Aorta (tissue), 5 donors: Measurements from ENCODE around the gene GALNT2. TPM values are rescaled to one million over a fixed set of nuclear protein-coding genes. Genes with fewer than 3 reads are reported as not detected.

Experiments used
- ATAC-seq: fragments of 200-7000 bp; cut with Tn5 transposase; one replicate; pipeline ENCODE4 v1.9.1; 2022; ENCODE audit warnings: moderate library complexity; ENCODE audit not compliant: low FRiP score
- DNase-seq, 2 donors: peaks; one replicate each; pipeline ENCODE4 v3.0.0-alpha.2; 2020
- H3K27ac ChIP-seq, 2 donors: one replicate each; pipeline ENCODE4 v1.5.1; 2013; ENCODE audit warnings: low read length in 2 of 2, mild to moderate bottlenecking in 2 of 2, moderate library complexity in 2 of 2, control low read depth in 1 of 2, inconsistent platforms in 1 of 2, low read depth in 1 of 2
- H3K27me3 ChIP-seq, 2 donors: one replicate each; pipeline ENCODE4 v1.6.1; 2013; ENCODE audit warnings: control low read depth in 1 of 2, low read length in 1 of 2, mild to moderate bottlenecking in 1 of 2, moderate library complexity in 1 of 2; ENCODE audit not compliant: insufficient read depth in 2 of 2, control insufficient read depth in 1 of 2
- H3K36me3 ChIP-seq, 2 donors: one replicate each; pipeline ENCODE4 v1.6.1; 2013; ENCODE audit warnings: control low read depth in 1 of 2, low read length in 1 of 2, mild to moderate bottlenecking in 1 of 2; ENCODE audit not compliant: insufficient read depth in 2 of 2, control insufficient read depth in 1 of 2
- H3K4me1 ChIP-seq, 2 donors: one replicate each; pipeline ENCODE4 v1.6.1; 2013; ENCODE audit warnings: low read length in 2 of 2, control low read depth in 1 of 2, mild to moderate bottlenecking in 1 of 2, moderate library complexity in 1 of 2; ENCODE audit not compliant: insufficient read depth in 2 of 2, control insufficient read depth in 1 of 2
- H3K4me3 ChIP-seq, 2 donors: one replicate each; pipeline ENCODE4 v1.5.1; 2013; ENCODE audit warnings: low read length in 2 of 2, control low read depth in 1 of 2, mild to moderate bottlenecking in 1 of 2
- H3K9me3 ChIP-seq: one replicate; pipeline ENCODE4 v1.6.1; 2013; ENCODE audit warnings: mild to moderate bottlenecking, low read length; ENCODE audit not compliant: control insufficient read depth
- WGBS, 2 donors: extraction: QIAGEN DNeasy Blood & Tissue Kit; methylation state at CpG; one replicate each; pipeline ENCODE4 v1.1.7; 2013; 5-methylcytosine and 5-hydroxymethylcytosine counted together
- intact Hi-C, 2 donors: fragments of 100-400 bp; cut with DNase I; formaldehyde crosslinking; loops; one replicate each; pipeline versions ENCODE4 v1.14.2 to v1.15.0; 2022
- polyA plus RNA-seq, 2 donors: library from polyadenylated mRNA; stranded (reverse); fragments of 200-250 nt; gene quantifications; one replicate each; pipeline ENCODE4 v1.2.3, GENCODE V29; 2013
- total RNA-seq, 2 donors: library from RNA; stranded (reverse); fragmentation: NEBNext Ultra II Directional; extraction: Animal tissue kit (Norgen Biotek cat#: 25700); gene quantifications; one replicate each; pipeline ENCODE4 v1.2.1, GENCODE V29; 2021
- donor health status: healthy with polysubstance abuse.
- donor health status: Bipolar disorder and iron deficiency.
- donor health status: DM: no; HTN: no; CAD: no.
- donor health status: DM: no; HTN: no; CAD: no.
- donor health status: DM: yes; HTN: yes; CAD: no.

The GALNT2 gene
- total and polyA plus RNA-seq, 4 donors = 29.1 to 116 (median 105) TPM

GRCh38 chr1:230230948-230231773 is 164.1 kb downstream of the GALNT2 start:
- H3K27ac ChIP-seq = peak overlapping the region; percentile 77 to 83
- ATAC-seq (no peak), DNase-seq (no peak)
- H3K36me3 ChIP-seq = no peaks in the 10 kb centered on the region
- H3K9me3 ChIP-seq = no peaks in the 10 kb centered on the region
- H3K4me1 ChIP-seq = peaks cover 7 to 8% of the 10 kb centered on the region in 2 donors
- intact Hi-C loops = loop anchor here in 1 of 2 donors (5.0 kb wide), 1 partner anchor 36 kb away; no protein-coding TSS in a partner anchor
- H3K27me3 ChIP-seq = no peaks in the 10 kb centered on the region
- no peak overlapping the region for H3K4me3 ChIP-seq
- WGBS, 2 donors = 42 to 50% methylated on average over 8 of the region's 8 CpGs

GRCh38 chr1:230231774-230232145 is 164.7 kb downstream of the GALNT2 start:
- DNase-seq (peak; percentile 87 to 89), ATAC-seq (peak; percentile 89)
- Histone ChIP-seq H3K27ac (peak overlapping the region; percentile 77 to 83), H3K9me3 (no peaks in the 10 kb centered on the region), H3K27me3 (no peaks in the 10 kb centered on the region), H3K4me1 (peaks cover 7 to 11% of the 10 kb centered on the region in 2 donors), H3K4me3 (peak overlapping the region; percentile 2 to 58), H3K36me3 (no peaks in the 10 kb centered on the region)
- intact Hi-C loops = loop anchor here in 1 of 2 donors (5.0 kb wide), 1 partner anchor 36 kb away; no protein-coding TSS in a partner anchor
- 4 to 5% methylated on average over 7 of the region's 7 CpGs for WGBS, 2 donors

- H3K27ac ChIP-seq = peak overlapping the region; percentile 83 to 92
- ATAC-seq (no peak), DNase-seq (no peak)
- peak overlapping the region in 1 of 2 donors; percentile 58 for H3K4me3 ChIP-seq
- peaks cover 8 to 17% of the 10 kb centered on the region in 2 donors for H3K4me1 ChIP-seq
- no peaks in the 10 kb centered on the region for H3K27me3 ChIP-seq
- no peaks in the 10 kb centered on the region for H3K36me3 ChIP-seq
- no peaks in the 10 kb centered on the region for H3K9me3 ChIP-seq
- intact Hi-C loops = loop anchor here in 1 of 2 donors (5.0 kb wide), 1 partner anchor 35 kb away; no protein-coding TSS in a partner anchor
- 19 to 24% methylated on average over 10 of the region's 10 CpGs for WGBS, 2 donors
These were observed 165.3 kb downstream of the GALNT2 start for GRCh38 chr1:230232371-230232771.

- intact Hi-C loops = loop anchor here in 1 of 2 donors (5.0 kb wide), 1 partner anchor 34 kb away; no protein-coding TSS in a partner anchor
These were observed 166.7 kb downstream of the GALNT2 start for GRCh38 chr1:230233786-230234185.

GRCh38 chr1:230235876-230236275 is 168.8 kb downstream of the GALNT2 start:
- Histone ChIP-seq H3K4me1 (peaks cover 7 to 17% of the 10 kb centered on the region in 2 donors), H3K27ac (no peak overlapping the region), H3K27me3 (no peaks in the 10 kb centered on the region), H3K9me3 (no peaks in the 10 kb centered on the region), H3K4me3 (no peak overlapping the region), H3K36me3 (no peaks in the 10 kb centered on the region)
- no peak for DNase-seq
- no peak for ATAC-seq
- intact Hi-C loops = no loop called here
- 95 to 96% methylated on average over 7 of the region's 7 CpGs for WGBS, 2 donors

More at GRCh38 chr1:230233786-230234185, 166.7 kb downstream of the GALNT2 start:
- no peaks in the 10 kb centered on the region for H3K27me3 ChIP-seq
- WGBS, 2 donors = 98% methylated on average over 4 of the region's 4 CpGs
- no peak overlapping the region for H3K27ac ChIP-seq
- H3K4me1 ChIP-seq = peaks cover 7 to 17% of the 10 kb centered on the region in 2 donors
- no peaks in the 10 kb centered on the region for H3K36me3 ChIP-seq
- no peak overlapping the region for H3K4me3 ChIP-seq
- DNase-seq (no peak), ATAC-seq (no peak)
- H3K9me3 ChIP-seq = no peaks in the 10 kb centered on the region

GRCh38 chr1:230236301-230237008 is 169.4 kb downstream of the GALNT2 start:
- H3K4me3 ChIP-seq = no peak overlapping the region
- 68 to 74% methylated on average over 11 of the region's 11 CpGs for WGBS, 2 donors
- H3K4me1 ChIP-seq = peaks cover 3 to 12% of the 10 kb centered on the region in 2 donors
- DNase-seq (no peak), ATAC-seq (no peak)
- intact Hi-C loops = no loop called here
- H3K36me3 ChIP-seq = no peaks in the 10 kb centered on the region
- no peaks in the 10 kb centered on the region for H3K27me3 ChIP-seq
- no peak overlapping the region for H3K27ac ChIP-seq
- H3K9me3 ChIP-seq = no peaks in the 10 kb centered on the region

GRCh38 chr1:230237009-230237370 is 170.0 kb downstream of the GALNT2 start:
- intact Hi-C loops = no loop called here
- peaks cover 4 to 12% of the 10 kb centered on the region in 2 donors for H3K4me1 ChIP-seq
- no peaks in the 10 kb centered on the region for H3K36me3 ChIP-seq
- 3 to 5% methylated on average over 3 of the region's 3 CpGs for WGBS, 2 donors
- ATAC-seq = no peak
- no peak overlapping the region for H3K4me3 ChIP-seq
- DNase-seq = no peak
- H3K27me3 ChIP-seq = no peaks in the 10 kb centered on the region
- no peaks in the 10 kb centered on the region for H3K9me3 ChIP-seq
- peak overlapping the region in 1 of 2 donors; percentile 55 for H3K27ac ChIP-seq

- WGBS, 2 donors = 97 to 98% methylated on average over 5 of the region's 5 CpGs
- no peaks in the 10 kb centered on the region for H3K9me3 ChIP-seq
- H3K4me1 ChIP-seq = peaks cover 5 to 9% of the 10 kb centered on the region in 2 donors
- DNase-seq = no peak
- ATAC-seq = no peak
- intact Hi-C loops = no loop called here
- H3K27ac ChIP-seq = no peak overlapping the region
- H3K27me3 ChIP-seq = no peaks in the 10 kb centered on the region
- H3K36me3 ChIP-seq = no peaks in the 10 kb centered on the region
- no peak overlapping the region for H3K4me3 ChIP-seq
These were observed 170.8 kb downstream of the GALNT2 start for GRCh38 chr1:230237805-230238204.
